ENCODE data around the gene CEP89. TPM values are rescaled to one million over a fixed set of nuclear protein-coding genes. Genes with fewer than 3 reads are reported as not detected.

CEP89 gene
- total RNA-seq, 1 experiment from 2014 or later, result 31.1 TPM

- Mint-ChIP-seq H3K27ac (ENCODE audit: unreplicated experiment) (no peak overlapping the region), H3K36me3 (ENCODE audit: insufficient read depth, unreplicated experiment) (peaks cover 3% of the 10 kb centered on the region), H3K9me3 (ENCODE audit: low read depth, unreplicated experiment) (no peaks in the 10 kb centered on the region), H3K4me1 (ENCODE audit: low read depth, unreplicated experiment) (no peaks in the 10 kb centered on the region), H3K27me3 (ENCODE audit: unreplicated experiment) (no peaks in the 10 kb centered on the region), H3K4me3 (ENCODE audit: low read depth, unreplicated experiment) (no peak overlapping the region)
- no peak for TF ChIP-seq CTCF (IDR thresholded peaks at IDR 0.05; ENCODE audit: unreplicated experiment)
- DNase-seq, result no peak
- CTCF ChIA-PET, result no interaction called here
- intact Hi-C loops (cut with micrococcal nuclease; ENCODE audit: unreplicated experiment), result no loop called here
- no TSS peak for BruUV-seq (replicated peaks)
These were observed 63.0 kb downstream of the CEP89 start for GRCh38 chr19:32908641-32909190.

DNA sequence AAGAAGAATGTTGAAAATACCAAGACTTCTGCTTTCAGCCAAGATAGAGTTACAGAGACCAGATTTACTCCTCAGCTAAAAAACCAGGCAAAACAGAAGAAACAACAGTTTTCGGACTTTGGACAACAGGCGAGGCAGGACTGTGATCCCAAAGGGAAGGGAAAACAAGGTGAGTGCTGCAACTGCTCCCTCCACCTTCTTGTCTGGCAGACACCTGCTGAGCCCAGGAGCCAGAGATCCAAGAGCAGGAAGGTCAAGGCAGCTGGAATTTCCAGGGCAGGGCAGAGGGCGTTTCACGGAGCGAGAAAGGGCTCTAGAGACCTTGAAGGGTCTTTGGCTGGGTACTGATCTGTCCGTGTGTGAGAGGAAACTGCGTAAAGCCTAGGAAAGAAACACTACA is 69.3 kb downstream of the CEP89 start:
- no TSS peak for BruUV-seq (replicated peaks)
- no peaks in the 10 kb centered on the region for H3K9me3 Mint-ChIP-seq (ENCODE audit: low read depth, unreplicated experiment)
- H3K4me3 Mint-ChIP-seq (ENCODE audit: low read depth, unreplicated experiment), result no peak overlapping the region
- intact Hi-C loops (cut with micrococcal nuclease; ENCODE audit: unreplicated experiment), result no loop called here
- no peak overlapping the region for H3K27ac Mint-ChIP-seq (ENCODE audit: unreplicated experiment)
- H3K27me3 Mint-ChIP-seq (ENCODE audit: unreplicated experiment), result no peaks in the 10 kb centered on the region
- DNase-seq, result no peak
- no peak for TF ChIP-seq CTCF (IDR thresholded peaks at IDR 0.05; ENCODE audit: unreplicated experiment)
- peaks cover 4% of the 10 kb centered on the region for H3K36me3 Mint-ChIP-seq (ENCODE audit: insufficient read depth, unreplicated experiment)
- no peaks in the 10 kb centered on the region for H3K4me1 Mint-ChIP-seq (ENCODE audit: low read depth, unreplicated experiment)
- CTCF ChIA-PET, result no interaction called here

DNA sequence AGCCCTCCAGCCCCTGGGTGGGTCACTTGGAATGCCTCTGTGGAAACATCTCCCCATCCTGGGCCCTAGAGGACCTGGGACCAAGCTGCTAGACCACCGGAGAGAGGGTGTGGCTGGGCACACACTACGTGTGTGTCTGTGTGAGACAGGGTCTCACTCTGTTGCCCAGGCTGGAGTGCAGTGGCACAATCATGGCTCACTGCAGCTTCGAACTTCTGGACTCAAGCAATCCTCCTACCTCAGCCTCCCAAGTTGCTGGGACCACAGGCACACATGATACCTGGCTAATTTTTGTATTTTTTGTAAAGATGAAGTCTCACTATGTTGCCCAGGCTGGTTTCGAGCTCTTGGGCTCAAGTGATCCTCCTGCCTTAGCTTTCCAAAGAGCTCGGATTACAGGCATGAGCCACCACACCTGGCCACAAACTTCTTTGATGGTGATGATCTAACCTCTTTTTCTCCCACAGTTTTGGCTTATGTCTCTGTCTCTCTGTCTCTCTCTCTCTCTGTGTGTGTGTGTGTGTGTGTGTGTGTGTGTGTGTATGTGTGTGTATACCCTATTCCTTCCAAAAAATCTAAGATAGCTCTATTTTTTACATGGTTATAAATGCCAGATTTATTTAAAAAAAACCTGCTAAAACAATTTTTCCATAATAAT is 70.1 kb downstream of the CEP89 start:
- Mint-ChIP-seq H3K4me1 (ENCODE audit: low read depth, unreplicated experiment) (no peaks in the 10 kb centered on the region), H3K36me3 (ENCODE audit: insufficient read depth, unreplicated experiment) (peaks cover 4% of the 10 kb centered on the region), H3K27ac (ENCODE audit: unreplicated experiment) (no peak overlapping the region), H3K27me3 (ENCODE audit: unreplicated experiment) (no peaks in the 10 kb centered on the region), H3K9me3 (ENCODE audit: low read depth, unreplicated experiment) (no peaks in the 10 kb centered on the region), H3K4me3 (ENCODE audit: low read depth, unreplicated experiment) (no peak overlapping the region)
- DNase-seq, result no peak
- no peak for TF ChIP-seq CTCF (IDR thresholded peaks at IDR 0.05; ENCODE audit: unreplicated experiment)
- intact Hi-C loops (cut with micrococcal nuclease; ENCODE audit: unreplicated experiment), result no loop called here
- BruUV-seq (replicated peaks), result no TSS peak
- CTCF ChIA-PET, result interaction anchor here (0.6 to 0.7 kb wide), 2 partner anchors 206 to 1204 kb away, joined by 3 to 4 read pairs; no protein-coding TSS in a partner anchor

DNA sequence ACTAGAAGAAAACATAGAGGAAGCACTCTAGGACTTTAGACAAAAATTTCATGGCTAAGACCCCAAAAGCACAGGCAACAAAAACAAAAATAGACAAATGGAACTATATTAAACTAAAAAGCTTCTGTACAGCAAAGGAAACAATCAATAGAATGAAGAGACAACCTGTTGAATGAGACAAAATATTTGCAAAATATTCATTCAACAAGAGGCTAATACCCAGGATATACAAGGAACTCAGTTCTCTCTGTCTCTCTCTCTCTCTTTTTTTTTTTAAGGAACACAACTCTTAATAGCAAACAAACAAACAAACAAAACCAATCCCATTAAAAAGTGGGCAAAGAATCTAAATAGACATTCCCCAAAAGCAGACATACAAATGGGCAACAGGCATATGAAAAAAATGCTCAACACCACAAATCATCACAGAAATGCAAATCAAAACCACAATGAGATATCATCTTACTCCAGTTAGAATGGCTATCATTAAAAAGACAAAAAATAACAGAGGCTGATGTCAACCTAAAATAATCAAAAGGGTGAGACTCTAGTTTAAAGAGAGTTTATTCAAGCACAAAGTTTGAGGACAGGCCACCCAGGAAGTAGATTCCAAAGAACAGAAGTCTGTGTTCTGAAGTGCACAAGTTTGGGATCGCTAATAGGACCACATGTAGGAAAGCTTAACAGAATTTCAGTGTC is 75.1 kb downstream of the CEP89 start:
- TF ChIP-seq CTCF (IDR thresholded peaks at IDR 0.05; ENCODE audit: unreplicated experiment), result no peak
- Mint-ChIP-seq H3K36me3 (ENCODE audit: insufficient read depth, unreplicated experiment) (no peaks in the 10 kb centered on the region), H3K9me3 (ENCODE audit: low read depth, unreplicated experiment) (peaks cover 3% of the 10 kb centered on the region), H3K4me1 (ENCODE audit: low read depth, unreplicated experiment) (no peaks in the 10 kb centered on the region), H3K27ac (ENCODE audit: unreplicated experiment) (no peak overlapping the region), H3K27me3 (ENCODE audit: unreplicated experiment) (no peaks in the 10 kb centered on the region), H3K4me3 (ENCODE audit: low read depth, unreplicated experiment) (no peak overlapping the region)
- no peak for DNase-seq
- intact Hi-C loops (cut with micrococcal nuclease; ENCODE audit: unreplicated experiment), result no loop called here
- BruUV-seq (replicated peaks), result no TSS peak
- CTCF ChIA-PET, result no interaction called here
